Measurements from ENCODE around the gene DACT3. TPM values are rescaled to one million over a fixed set of nuclear protein-coding genes. Genes with fewer than 3 reads are reported as not detected.
A peak's percentile ranks its signal among the peaks of the same experiment; 100 is the strongest.

Gene DACT3
- total RNA-seq, 4 donors from 2014 or later, result 1.3 to 4.1 (median 2.6) TPM

GRCh38 chr19:46665072-46665471 lies 4.1 kb upstream of the DACT3 start:
- no peak overlapping the region for H3K4me3 ChIP-seq (ENCODE audit: low read depth, poor library complexity, severe bottlenecking)
- TF ChIP-seq CTCF (IDR thresholded peaks at IDR 0.05) (no peak), POLR2A (IDR thresholded peaks at IDR 0.05) (no peak)
- WGBS, 2 donors, result 81 to 90% methylated on average over 8 of the region's 8 CpGs
- intact Hi-C loops (cut with DNase I; ENCODE audit: low total_unique reads), result loop anchor here (10.0 kb wide), 2 partner anchors 50 to 130 kb away; no protein-coding TSS in a partner anchor
- DNase-seq (ENCODE audit: low spot score in 2 of 2), result no peak

- intact Hi-C loops (cut with DNase I; ENCODE audit: low total_unique reads), result loop anchor here (10.0 kb wide), 2 partner anchors 47 to 127 kb away; no protein-coding TSS in a partner anchor
- 5 to 6% methylated on average over 19 of the region's 19 CpGs for WGBS, 2 donors
These were observed 982 bp upstream of the DACT3 start for GRCh38 chr19:46661735-46662592.

GRCh38 chr19:46660551-46661019 lies 397 bp downstream of the DACT3 start:
- intact Hi-C loops (cut with DNase I; ENCODE audit: low total_unique reads), result loop anchor here (10.0 kb wide), 2 partner anchors 46 to 126 kb away; no protein-coding TSS in a partner anchor
- no peak for DNase-seq (ENCODE audit: low spot score in 2 of 2)
- H3K4me3 ChIP-seq (ENCODE audit: low read depth, poor library complexity, severe bottlenecking), result peak overlapping the region; percentile 21
- TF ChIP-seq POLR2A (IDR thresholded peaks at IDR 0.05) (no peak), CTCF (IDR thresholded peaks at IDR 0.05) (no peak)
- WGBS, 2 donors, result 1 to 2% methylated on average over 28 to 33 of the region's 40 CpGs

More at GRCh38 chr19:46661735-46662592, 982 bp upstream of the DACT3 start:
- DNase-seq (ENCODE audit: low spot score in 2 of 2), result peak; percentile 81 to 96
- TF ChIP-seq POLR2A (IDR thresholded peaks at IDR 0.05) (no peak), CTCF (IDR thresholded peaks at IDR 0.05) (peak in 1 of 3 donors; percentile 95)
- no peak overlapping the region for H3K4me3 ChIP-seq (ENCODE audit: low read depth, poor library complexity, severe bottlenecking)

- TF ChIP-seq POLR2A (IDR thresholded peaks at IDR 0.05), result no peak
- no peak for TF ChIP-seq CTCF (IDR thresholded peaks at IDR 0.05)
- intact Hi-C loops (cut with DNase I; ENCODE audit: low total_unique reads), result loop anchor here (10.0 kb wide), 2 partner anchors 45 to 125 kb away; no protein-coding TSS in a partner anchor
- DNase-seq (ENCODE audit: low spot score in 2 of 2), result no peak
- no peak overlapping the region for H3K4me3 ChIP-seq (ENCODE audit: low read depth, poor library complexity, severe bottlenecking)
- WGBS, 2 donors, result 5 to 7% methylated on average over 14 of the region's 14 CpGs
These were observed 919 bp downstream of the DACT3 start for GRCh38 chr19:46660008-46660517.

GRCh38 chr19:46659151-46660007 lies 1.6 kb downstream of the DACT3 start:
- no peak overlapping the region for H3K4me3 ChIP-seq (ENCODE audit: low read depth, poor library complexity, severe bottlenecking)
- TF ChIP-seq CTCF (IDR thresholded peaks at IDR 0.05), result no peak
- TF ChIP-seq POLR2A (IDR thresholded peaks at IDR 0.05), result no peak
- DNase-seq (ENCODE audit: low spot score in 2 of 2), result no peak
- intact Hi-C loops (cut with DNase I; ENCODE audit: low total_unique reads), result loop anchor here (10.0 kb wide), 2 partner anchors 45 to 125 kb away; no protein-coding TSS in a partner anchor
- 5 to 8% methylated on average over 28 of the region's 28 CpGs for WGBS, 2 donors

Data from lower leg skin (tissue), 4 donors.